Type B pancreatic cell (in vitro differentiated cells): ENCODE measurements around the gene DNAJC9. TPM values are rescaled to one million over a fixed set of nuclear protein-coding genes. Genes with fewer than 3 reads are reported as not detected.

Experiments
- DNase-seq: peaks from one replicate; pipeline ENCODE4 v3.0.0; 2021; ENCODE audit warnings: mixed read lengths; ENCODE audit not compliant: unreplicated experiment; ENCODE audit errors: extremely low spot score
- H3K27ac Mint-ChIP-seq: 2 replicates; pipeline ENCODE4 v1.8.0; 2021; ENCODE audit warnings: mild to moderate bottlenecking, mixed read lengths
- H3K27me3 Mint-ChIP-seq: 2 replicates; pipeline ENCODE4 v1.8.0; 2021; ENCODE audit warnings: mixed read lengths
- H3K36me3 Mint-ChIP-seq: 2 replicates; pipeline ENCODE4 v1.8.0; 2021; ENCODE audit warnings: mixed read lengths
- H3K4me1 Mint-ChIP-seq: one replicate; pipeline ENCODE4 v1.8.0; 2021; ENCODE audit warnings: mixed read lengths; ENCODE audit not compliant: unreplicated experiment
- H3K4me3 Mint-ChIP-seq: 2 replicates; pipeline ENCODE4 v1.8.0; 2021; ENCODE audit warnings: mild to moderate bottlenecking, mixed read lengths
- H3K9me3 Mint-ChIP-seq: 2 replicates; pipeline ENCODE4 v1.8.0; 2021; ENCODE audit warnings: mixed read lengths
- CTCF ChIP-seq: fragments of 200-600 bp; sonication (generic); conservative IDR thresholded peaks from 2 replicates; pipeline ENCODE4 v1.5.0; 2021; ENCODE audit warnings: antibody characterized with exemption, mild to moderate bottlenecking
- total RNA-seq: library from RNA; stranded (reverse); gene quantifications from 2 replicates; pipeline ENCODE4 v1.2.1, GENCODE V29; 2021; ENCODE audit warnings: low replicate concordance

The DNAJC9 gene
- total RNA-seq, 1 donor from 2014 or later = 41.8 TPM

GRCh38 chr10:73205890-73206289 lies 41.2 kb downstream of the DNAJC9 start:
- DNase-seq = no peak
- peaks cover 23% of the 10 kb centered on the region for H3K36me3 Mint-ChIP-seq
- TF ChIP-seq CTCF = no peak
- H3K9me3 Mint-ChIP-seq = peaks cover 5% of the 10 kb centered on the region
- H3K4me1 Mint-ChIP-seq = no peaks in the 10 kb centered on the region
- no peak overlapping the region for H3K27ac Mint-ChIP-seq
- H3K27me3 Mint-ChIP-seq = no peaks in the 10 kb centered on the region
- no peak overlapping the region for H3K4me3 Mint-ChIP-seq

GRCh38 chr10:73205081-73205480 lies 42.0 kb downstream of the DNAJC9 start:
- H3K27ac Mint-ChIP-seq = no peak overlapping the region
- no peak for DNase-seq
- peaks cover 5% of the 10 kb centered on the region for H3K9me3 Mint-ChIP-seq
- no peaks in the 10 kb centered on the region for H3K27me3 Mint-ChIP-seq
- no peak overlapping the region for H3K4me3 Mint-ChIP-seq
- TF ChIP-seq CTCF = no peak
- H3K4me1 Mint-ChIP-seq = no peaks in the 10 kb centered on the region
- peaks cover 23% of the 10 kb centered on the region for H3K36me3 Mint-ChIP-seq

Other genes starting within 250 kb of the DNAJC9 start
- gene P4HA1, start 150.4 kb downstream of the DNAJC9 start, total RNA-seq = 24.6 and 38.9 TPM in 2 replicates
- gene NUDT13, start 136.8 kb downstream of the DNAJC9 start, total RNA-seq = 3.0 and 3.1 TPM in 2 replicates
- gene ECD, start 79.2 kb downstream of the DNAJC9 start, total RNA-seq = 26.5 and 27.9 TPM in 2 replicates
- 25.0 and 29.8 TPM in 2 replicates for gene FAM149B1, start 79.1 kb downstream of the DNAJC9 start, total RNA-seq
- 107 and 115 TPM in 2 replicates for gene MRPS16, start 5.4 kb upstream of the DNAJC9 start, total RNA-seq
- 4.9 and 9.7 TPM in 2 replicates for gene CFAP70, start 111.6 kb upstream of the DNAJC9 start, total RNA-seq
- gene ANXA7, start 166.8 kb upstream of the DNAJC9 start, total RNA-seq = 60.6 and 72.5 TPM in 2 replicates
- 1.8 and 2.8 TPM in 2 replicates for gene MSS51, start 186.3 kb upstream of the DNAJC9 start, total RNA-seq
- 34.8 and 42.4 TPM in 2 replicates for gene PPP3CB, start 248.8 kb upstream of the DNAJC9 start, total RNA-seq